Stomach (tissue), 9 donors: ENCODE data around the gene GARS1. TPM values are rescaled to one million over a fixed set of nuclear protein-coding genes. Genes with fewer than 3 reads are reported as not detected.
"Not testable (repeated sequence)": the region's sequence is repeated elsewhere in the genome, so short reads cannot be mapped to it uniquely, and the experiment has no call there.

Experiments used
- DNase-seq, 2 donors: peaks; one replicate each; pipeline versions ENCODE4 v3.0.0 to v3.0.0-alpha.2; 2013 to 2019
- H3K27ac ChIP-seq, 5 donors: fragments of 200-600 bp in 4 of 5; sonication (generic) in 4 of 5; one replicate each; pipeline ENCODE4 v1.5.1; 2013 to 2019; ENCODE audit warnings: mild to moderate bottlenecking in 1 of 5, moderate library complexity in 1 of 5
- H3K27me3 ChIP-seq, 3 donors: fragments of 200-600 bp; sonication (generic); one replicate each; pipeline ENCODE4 v1.5.1; 2017 to 2019; ENCODE audit warnings: mixed run types in 1 of 3
- H3K36me3 ChIP-seq, 4 donors: fragments of 200-600 bp; sonication (generic); 1 replicate in 3 of 4; 2 replicates in 1 of 4; pipeline ENCODE4 v1.5.1; 2016 to 2019
- H3K4me1 ChIP-seq, 4 donors: fragments of 200-600 bp; sonication (generic); one replicate each; pipeline ENCODE4 v1.5.1; 2016 to 2019
- H3K4me3 ChIP-seq, 4 donors: fragments of 200-600 bp; sonication (generic) in 3 of 4; one replicate each; pipeline ENCODE4 v1.5.1; 2016 to 2019; ENCODE audit warnings: mild to moderate bottlenecking in 1 of 4
- H3K9me3 ChIP-seq, 4 donors: fragments of 200-600 bp; sonication (generic); one replicate each; pipeline ENCODE4 v1.5.1; 2016 to 2019
- CTCF ChIP-seq, 7 experiments: fragments of 450-650 bp in 4 of 7; fragments of 200-600 bp in 3 of 7; sonication (generic) in 3 of 7; IDR thresholded peaks; one replicate each; pipeline ENCODE4 v1.5.1; 2016 to 2019; ENCODE audit warnings: antibody characterized with exemption in 7 of 7, control low read depth in 2 of 7, mild to moderate bottlenecking in 1 of 7
- EP300 ChIP-seq: sonication (generic); formaldehyde crosslinking; IDR thresholded peaks from one replicate; pipeline ENCODE4 v1.6.1; 2017; ENCODE audit warnings: antibody characterized with exemption
- POLR2A ChIP-seq, 4 donors: fragments of 450-650 bp; IDR thresholded peaks; one replicate each; pipeline ENCODE4 v1.6.1; 2016; ENCODE audit warnings: antibody characterized with exemption in 4 of 4, control low read depth in 2 of 4, mild to moderate bottlenecking in 1 of 4, moderate library complexity in 1 of 4
- POLR2AphosphoS5 ChIP-seq, 3 donors: sonication (generic); formaldehyde crosslinking; IDR thresholded peaks; one replicate each; pipeline ENCODE4 v1.6.1; 2016; ENCODE audit warnings: antibody characterized with exemption in 3 of 3
- whole genome bisulfite sequencing, 5 donors: extraction: QIAGEN DNeasy Blood & Tissue Kit in 3 of 5; methylation state at CpG; one replicate each; pipeline versions ENCODE4 v1.1.5 to v1.1.7; 2013 to 2018; 5-methylcytosine and 5-hydroxymethylcytosine counted together
- intact Hi-C: fragments of 100-400 bp; cut with DNase I; formaldehyde crosslinking; loops from one replicate; pipeline ENCODE4 v1.15.1; 2023; ENCODE audit warnings: low total_unique reads
- polyA plus RNA-seq, 3 donors: library from polyadenylated mRNA; stranded (reverse); fragments of 200-250 nt; gene quantifications; one replicate each; pipeline ENCODE4 v1.2.3, GENCODE V29; 2013
- total RNA-seq, 5 donors: library from RNA; depleted of rRNA; stranded (reverse); fragments of >200 nt; gene quantifications; one replicate each; pipeline versions ENCODE4 v1.1.0 to v1.2.3, GENCODE V29; 2014 to 2016
- donor health status: healthy with polysubstance abuse.
- donor health status: Bipolar disorder and iron deficiency.
- donor health status: healthy.

Gene GARS1
- total and polyA plus RNA-seq, 8 donors, result 37.5 to 124 (median 74.8) TPM

- 91 to 96% (median 92%) methylated on average over 4 of the region's 4 CpGs for WGBS, 5 donors
- H3K4me3 ChIP-seq, result no peak overlapping the region
- peaks cover 0 to 19% (median 5%) of the 10 kb centered on the region in 4 donors for H3K4me1 ChIP-seq
- no peak overlapping the region for H3K27ac ChIP-seq
- no peak for DNase-seq
- intact Hi-C loops, result no loop called here
- H3K27me3 ChIP-seq, result no peaks in the 10 kb centered on the region
- no peak for TF ChIP-seq CTCF (IDR thresholded peaks at IDR 0.05)
- TF ChIP-seq POLR2AphosphoS5 (IDR thresholded peaks at IDR 0.05), result no peak
- no peak for TF ChIP-seq EP300
- peaks cover 0 to 6% (median 2%) of the 10 kb centered on the region in 4 donors for H3K9me3 ChIP-seq
- peaks cover 7 to 66% (median 64%) of the 10 kb centered on the region in 4 donors for H3K36me3 ChIP-seq
Observed at GRCh38 chr7:30567081-30567480, 27.6 kb upstream of the GARS1 start.

- DNase-seq, intact Hi-C loops, H3K4me1 ChIP-seq, H3K4me3 ChIP-seq, H3K9me3 ChIP-seq, H3K27me3 ChIP-seq, H3K27ac ChIP-seq: not testable (repeated sequence)
- 94 to 100% (median 97%) methylated on average over 4 of the region's 4 CpGs for WGBS, 5 donors
- peaks cover 4 to 75% (median 72%) of the 10 kb centered on the region in 4 donors for H3K36me3 ChIP-seq
Observed at GRCh38 chr7:30570238-30570637, 24.4 kb upstream of the GARS1 start.

- Histone ChIP-seq H3K4me1 (no peaks in the 10 kb centered on the region), H3K27me3 (no peaks in the 10 kb centered on the region), H3K9me3 (peaks cover 0 to 6% (median 2%) of the 10 kb centered on the region in 4 donors), H3K4me3 (no peak overlapping the region), H3K27ac (no peak overlapping the region), H3K36me3 (peaks cover 4 to 66% (median 56%) of the 10 kb centered on the region in 4 donors)
- no peak for DNase-seq
- intact Hi-C loops, result no loop called here
- no peak for TF ChIP-seq POLR2A (IDR thresholded peaks at IDR 0.05)
- TF ChIP-seq EP300, result no peak
- TF ChIP-seq CTCF (IDR thresholded peaks at IDR 0.05), result no peak
- no peak for TF ChIP-seq POLR2AphosphoS5 (IDR thresholded peaks at IDR 0.05)
- 69 to 86% (median 80%) methylated on average over 5 of the region's 5 CpGs for WGBS, 5 donors
Observed at GRCh38 chr7:30572212-30572841, 22.4 kb upstream of the GARS1 start.

GRCh38 chr7:30575910-30576309, 18.8 kb upstream of the GARS1 start:
- no peaks in the 10 kb centered on the region for H3K4me1 ChIP-seq
- H3K27ac ChIP-seq, result no peak overlapping the region
- intact Hi-C loops, result no loop called here
- DNase-seq, result no peak
- no peaks in the 10 kb centered on the region for H3K9me3 ChIP-seq
- H3K36me3 ChIP-seq, result peaks cover 12 to 76% (median 67%) of the 10 kb centered on the region in 4 donors
- TF ChIP-seq POLR2AphosphoS5 (IDR thresholded peaks at IDR 0.05) (no peak), EP300 (no peak), POLR2A (IDR thresholded peaks at IDR 0.05) (no peak), CTCF (IDR thresholded peaks at IDR 0.05) (no peak)
- WGBS, 5 donors, result 94 to 98% (median 98%) methylated on average over 2 of the region's 2 CpGs
- no peak overlapping the region for H3K4me3 ChIP-seq
- no peaks in the 10 kb centered on the region for H3K27me3 ChIP-seq

- WGBS, 5 donors, result 88 to 98% (median 92%) methylated on average over 2 of the region's 2 CpGs
- H3K27me3 ChIP-seq, result no peaks in the 10 kb centered on the region
- H3K9me3 ChIP-seq, result no peaks in the 10 kb centered on the region
- TF ChIP-seq CTCF (IDR thresholded peaks at IDR 0.05) (no peak), EP300 (no peak), POLR2AphosphoS5 (IDR thresholded peaks at IDR 0.05) (no peak), POLR2A (IDR thresholded peaks at IDR 0.05) (no peak)
- no peak overlapping the region for H3K4me3 ChIP-seq
- no peak for DNase-seq
- H3K27ac ChIP-seq, result no peak overlapping the region
- intact Hi-C loops, result no loop called here
- peaks cover 31 to 77% (median 76%) of the 10 kb centered on the region in 4 donors for H3K36me3 ChIP-seq
- no peaks in the 10 kb centered on the region for H3K4me1 ChIP-seq
Observed at GRCh38 chr7:30583181-30583580, 11.5 kb upstream of the GARS1 start.
